IMR-90 (cell line): ENCODE data around the gene KIF5C. TPM values are rescaled to one million over a fixed set of nuclear protein-coding genes. Genes with fewer than 3 reads are reported as not detected.

Experiments used
- ATAC-seq: fragments of 200-7000 bp; cut with Tn5 transposase; 2 replicates; pipeline ENCODE4 v1.9.1; 2020; ENCODE audit warnings: low read depth, mild to moderate bottlenecking, moderate library complexity
- BruUV-seq: library from RNA; stranded (reverse); fragments of 400-500 nt; replicated peaks from 2 replicates; lab custom pipeline; 2021; lab: Mats Ljungman, UMichigan
- CTCF ChIA-PET: fragments of 300-600 bp; formaldehyde crosslinking; extraction: SDS; loops from one replicate; lab custom pipeline; 2021; ENCODE audit warnings: antibody characterized with exemption; lab: Yijun Ruan, JAX
- POLR2A ChIA-PET: fragments of 300-600 bp; sonication (Branson Sonifier 250); formaldehyde crosslinking; loops from one replicate; lab custom pipeline; 2022; ENCODE audit warnings: antibody characterized with exemption; ENCODE audit not compliant: unreplicated experiment; lab: Charles Lee
- DNase-seq: peaks from one replicate; pipeline ENCODE4 v3.0.0; 2013
- H2AFZ ChIP-seq: replicated peaks from 2 replicates; pipeline ENCODE3; 2013; ENCODE audit warnings: low read length, mild to moderate bottlenecking; ENCODE audit not compliant: poor library complexity
- H2AK5ac ChIP-seq: 2 replicates; pipeline ENCODE4 v1.6.1; 2013; ENCODE audit warnings: low read depth, low read length, inconsistent platforms
- H2AK9ac ChIP-seq: replicated peaks from 2 replicates; pipeline ENCODE3; 2013; ENCODE audit warnings: mild to moderate bottlenecking, low read depth, low read length, moderate library complexity; ENCODE audit not compliant: poor library complexity
- H2BK120ac ChIP-seq: 2 replicates; pipeline ENCODE4 v1.6.1; 2013; ENCODE audit warnings: low read depth, low read length, inconsistent platforms
- H2BK15ac ChIP-seq: 3 replicates; pipeline ENCODE4 v1.6.1; 2013; ENCODE audit warnings: low read depth, low read length, inconsistent platforms
- H2BK20ac ChIP-seq: 2 replicates; pipeline ENCODE4 v1.6.1; 2013; ENCODE audit warnings: low read depth, mild to moderate bottlenecking, inconsistent platforms, low read length, moderate library complexity
- H2BK5ac ChIP-seq: 2 replicates; pipeline ENCODE4 v1.6.1; 2013; ENCODE audit warnings: mild to moderate bottlenecking, low read depth, low read length, inconsistent platforms; ENCODE audit not compliant: poor library complexity, severe bottlenecking
- H3K14ac ChIP-seq: replicated peaks from 2 replicates; pipeline ENCODE4 v1.6.1; 2013; ENCODE audit warnings: low read depth, low read length, inconsistent platforms
- H3K18ac ChIP-seq: 2 replicates; pipeline ENCODE4 v1.6.1; 2013; ENCODE audit warnings: low read depth, low read length, control low read depth
- H3K23ac ChIP-seq: 2 replicates; pipeline ENCODE4 v1.6.1; 2013; ENCODE audit warnings: low read depth, low read length, inconsistent platforms
- H3K27ac ChIP-seq: 2 replicates; pipeline ENCODE4 v1.5.1; 2013; ENCODE audit warnings: mild to moderate bottlenecking, control low read depth, low read length; ENCODE audit not compliant: insufficient read depth
- H3K27me3 ChIP-seq: 2 replicates; pipeline ENCODE4 v1.6.1; 2013; ENCODE audit warnings: low read length; ENCODE audit not compliant: control insufficient read depth, insufficient read depth
- H3K36me3 ChIP-seq: 2 replicates; pipeline ENCODE4 v1.6.1; 2013; ENCODE audit warnings: low read length, mixed read lengths; ENCODE audit not compliant: control insufficient read depth, insufficient read depth
- H3K4ac ChIP-seq: 2 replicates; pipeline ENCODE4 v1.6.1; 2013; ENCODE audit warnings: low read depth, low read length, inconsistent platforms
- H3K4me1 ChIP-seq: 2 replicates; pipeline ENCODE4 v1.6.1; 2013; ENCODE audit warnings: low read length, mixed read lengths; ENCODE audit not compliant: control insufficient read depth, insufficient read depth
- H3K4me2 ChIP-seq: 2 replicates; pipeline ENCODE4 v1.6.1; 2013; ENCODE audit warnings: low read depth, mild to moderate bottlenecking, control low read depth, low read length, moderate library complexity
- H3K4me3 ChIP-seq: 2 replicates; pipeline ENCODE4 v1.5.1; 2013; ENCODE audit warnings: low read depth, mild to moderate bottlenecking, control low read depth, low read length, moderate library complexity; ENCODE audit not compliant: insufficient read depth
- H3K56ac ChIP-seq: 2 replicates; pipeline ENCODE4 v1.6.1; 2013; ENCODE audit warnings: low read length, inconsistent platforms; ENCODE audit not compliant: insufficient read depth; ENCODE audit errors: extremely low read depth
- H3K79me1 ChIP-seq, 2 experiments: 2 replicates each; pipeline ENCODE4 v1.6.1; 2013; ENCODE audit warnings: low read length in 2 of 2, inconsistent platforms in 1 of 2, low read depth in 1 of 2
- H3K9ac ChIP-seq: 2 replicates; pipeline ENCODE4 v1.6.1; 2013; ENCODE audit warnings: low read depth, low read length, control low read depth
- H3K9me1 ChIP-seq: 2 replicates; pipeline ENCODE4 v1.6.1; 2013; ENCODE audit warnings: low read length, inconsistent platforms; ENCODE audit not compliant: insufficient read depth
- H3K9me3 ChIP-seq: 2 replicates; pipeline ENCODE4 v1.6.1; 2013; ENCODE audit warnings: low read length; ENCODE audit not compliant: control insufficient read depth, insufficient read depth
- H4K20me1 ChIP-seq: 2 replicates; pipeline ENCODE4 v1.6.1; 2013; ENCODE audit warnings: low read length, inconsistent platforms; ENCODE audit not compliant: insufficient read depth
- H4K5ac ChIP-seq: 2 replicates; pipeline ENCODE4 v1.6.1; 2013; ENCODE audit warnings: mild to moderate bottlenecking, low read depth, low read length, control low read depth
- H4K8ac ChIP-seq, 2 experiments: 2 replicates each; pipeline ENCODE4 v1.6.1; 2013; ENCODE audit warnings: low read depth in 2 of 2, low read length in 2 of 2, control low read depth in 1 of 2, inconsistent platforms in 1 of 2
- H4K91ac ChIP-seq: 2 replicates; pipeline ENCODE4 v1.6.1; 2013; ENCODE audit warnings: low read depth, low read length, inconsistent platforms; ENCODE audit not compliant: insufficient read depth
- CHD1 ChIP-seq: IDR thresholded peaks from 2 replicates; pipeline ENCODE4 v1.6.1; 2012; ENCODE audit warnings: low read depth, low read length, improper control_type of control experiment
- WGBS, 2 experiments: methylation state at CpG; one replicate each; pipeline versions ENCODE4 v1.1.5 to v1.1.7; 2013; ENCODE audit warnings: missing lambda C conversion rate in 2 of 2; ENCODE audit not compliant: insufficient read length in 1 of 2; ENCODE audit errors: extremely low coverage in 2 of 2; 5-methylcytosine and 5-hydroxymethylcytosine counted together
- dilution Hi-C: fragments of 300-500 bp; cut with HindIII; formaldehyde crosslinking; loops from one replicate; pipeline ENCODE4 v1.14.3; 2018; ENCODE audit warnings: low sequenced_read_pairs; ENCODE audit not compliant: unreplicated experiment
- in situ Hi-C: fragments of 300-500 bp; cut with MboI; formaldehyde crosslinking; loops from 3 replicates; pipeline ENCODE4 v1.14.3; 2019; ENCODE audit warnings: low sequenced_read_pairs, inconsistent platforms, mixed read lengths
- intact Hi-C: fragments of 100-400 bp; cut with micrococcal nuclease; formaldehyde crosslinking; loops from 2 replicates; pipeline ENCODE4 v1.10.0; 2022
- polyA plus RNA-seq, 3 experiments: library from polyadenylated mRNA; depleted of rRNA; stranded (reverse); fragments of >200 nt; gene quantifications; 2 replicates each; pipeline ENCODE4 v1.2.3, GENCODE V29; 2012; ENCODE audit warnings: low replicate concordance in 1 of 3
- total RNA-seq: library from RNA; depleted of rRNA; stranded (reverse); fragments of >200 nt; gene quantifications from 2 replicates; pipeline ENCODE4 v1.2.3, GENCODE V29; 2012

The KIF5C gene
- total and polyA plus RNA-seq, 2 of the 4 experiments (the other 2 are of a cell fraction): 0.10 to 0.18 TPM

- no peak overlapping the region for H3K4me2 ChIP-seq
- no peak overlapping the region for H4K91ac ChIP-seq
- no peak overlapping the region for H2BK5ac ChIP-seq
- BruUV-seq: no TSS peak
- no peaks in the 10 kb centered on the region for H4K20me1 ChIP-seq
- no peak overlapping the region for H2AK5ac ChIP-seq
- ATAC-seq (no peak), DNase-seq (no peak)
- H3K9ac ChIP-seq: no peak overlapping the region
- H3K4me1 ChIP-seq: no peaks in the 10 kb centered on the region
- in situ Hi-C loops (no loop called here), intact Hi-C loops (no loop called here), dilution Hi-C loops (no loop called here)
- no CpG with 5 or more reads among the region's 1 CpG for WGBS, 2 experiments
- CTCF ChIA-PET: no interaction called here
- no peak overlapping the region for H3K23ac ChIP-seq
- no peaks in the 10 kb centered on the region for H3K36me3 ChIP-seq
- H4K5ac ChIP-seq: no peak overlapping the region
- no peak overlapping the region for H4K8ac ChIP-seq
- H3K18ac ChIP-seq: no peak overlapping the region
- H3K4me3 ChIP-seq: no peak overlapping the region
- H3K9me1 ChIP-seq: no peaks in the 10 kb centered on the region
- H3K14ac ChIP-seq: no peak overlapping the region
- POLR2A ChIA-PET: no interaction called here
- H2BK15ac ChIP-seq: no peak overlapping the region
- no peak overlapping the region for H3K4ac ChIP-seq
- no peaks in the 10 kb centered on the region; the same call in 1 of the 2 replicates for H3K9me3 ChIP-seq
- H3K27ac ChIP-seq: no peak overlapping the region
- no peak for TF ChIP-seq CHD1
- no peak overlapping the region for H2AK9ac ChIP-seq
- no peak overlapping the region for H2AFZ ChIP-seq
- H2BK120ac ChIP-seq: no peak overlapping the region
- peaks cover 5% of the 10 kb centered on the region for H3K27me3 ChIP-seq
- no peak overlapping the region for H2BK20ac ChIP-seq
- H3K56ac ChIP-seq: no peak overlapping the region
- H3K79me1 ChIP-seq: no peaks in the 10 kb centered on the region
Observed at GRCh38 chr2:149044500-149044899, 169.5 kb downstream of the KIF5C start.
